HTR-8/SVneo (cell line): ENCODE data around the gene SEMA3B.
"Not testable (repeated sequence)": the region's sequence is repeated elsewhere in the genome, so short reads cannot be mapped to it uniquely, and the experiment has no call there.

Experiments
- DNase-seq: peaks from one replicate; pipeline ENCODE4 v3.0.0; 2011; ENCODE audit warnings: low spot score, mixed read lengths; ENCODE audit not compliant: insufficient read length
- FAIRE-seq: peaks from 2 replicates; lab custom pipeline; 2011; peaks lifted over from hg19 to GRCh38; lab: Jason Lieb, UNC

SEMA3B gene

GRCh38 chr3:50302095-50303012 is 33.4 kb downstream of the SEMA3B start:
- no peak for DNase-seq
- no peak for FAIRE-seq

GRCh38 chr3:50303013-50303815 is 34.3 kb downstream of the SEMA3B start, which contains the start of gene HYAL1:
TSS of gene HYAL1 (minus strand) at chr3:50303574. CDS start at chr3:50302956, 618 bp downstream.
- DNase-seq (no peak), FAIRE-seq (no peak)

GRCh38 chr3:50304601-50305000 is 35.7 kb downstream of the SEMA3B start:
- FAIRE-seq (peak; percentile 26), DNase-seq (no peak)

GRCh38 chr3:50312041-50312440 is 43.1 kb downstream of the SEMA3B start:
- DNase-seq, FAIRE-seq: not testable (repeated sequence)

GRCh38 chr3:50314342-50314741 is 45.4 kb downstream of the SEMA3B start:
- FAIRE-seq (no peak), DNase-seq (no peak)

GRCh38 chr3:50314816-50315215 is 45.9 kb downstream of the SEMA3B start:
- no peak for DNase-seq
- no peak for FAIRE-seq

- FAIRE-seq (peak; percentile 96), DNase-seq (peak; percentile 73)
These were observed 47.8 kb downstream of the SEMA3B start for GRCh38 chr3:50316657-50317242.

- peak; percentile 36 for FAIRE-seq
- no peak for DNase-seq
These were observed 48.4 kb downstream of the SEMA3B start for GRCh38 chr3:50317300-50317699.

- FAIRE-seq (no peak), DNase-seq (no peak)
These were observed 49.2 kb downstream of the SEMA3B start for GRCh38 chr3:50318163-50318562.

- no peak for DNase-seq
- no peak for FAIRE-seq
These were observed 49.7 kb downstream of the SEMA3B start for GRCh38 chr3:50318615-50319014.

GRCh38 chr3:50319181-50319893 is 50.4 kb downstream of the SEMA3B start:
- FAIRE-seq = no peak
- DNase-seq = no peak

- peak; percentile 70 for FAIRE-seq
These were observed 51.1 kb downstream of the SEMA3B start for GRCh38 chr3:50319894-50320625.

GRCh38 chr3:50320853-50321335 is 51.9 kb downstream of the SEMA3B start:
- DNase-seq (no peak), FAIRE-seq (no peak)

More at GRCh38 chr3:50319894-50320625, 51.1 kb downstream of the SEMA3B start:
- DNase-seq = no peak

GRCh38 chr3:50321336-50322114 is 52.6 kb downstream of the SEMA3B start:
- DNase-seq (peak; percentile 94), FAIRE-seq (peak; percentile 98)

- DNase-seq (no peak), FAIRE-seq (no peak)
These were observed 53.1 kb downstream of the SEMA3B start for GRCh38 chr3:50322115-50322385.

GRCh38 chr3:50322386-50323091 is 53.6 kb downstream of the SEMA3B start, which contains the start of gene HYAL2:
TSS of gene HYAL2 (minus strand) at chr3:50322745. CDS start at chr3:50320489, 2,256 bp downstream.
- DNase-seq = no peak
- no peak for FAIRE-seq

- DNase-seq = no peak
- no peak for FAIRE-seq
These were observed 54.2 kb downstream of the SEMA3B start for GRCh38 chr3:50323092-50323600.
